BLaER1 treated with 17β-estradiol and CSF1 and Interleukin-3, amounts not matched to agents 10 nM and 100 nM (cell line): Measurements from ENCODE around the gene TMEM271.
A peak's percentile ranks its signal among the peaks of the same experiment; 100 is the strongest.

ENCODE experiments used
- H3K27ac ChIP-seq, 11 experiments: shearing (Covaris generic); formaldehyde crosslinking; 2 replicates each; pipeline ENCODE4 v1.8.1; 2022
- H3K27me3 ChIP-seq, 11 experiments: shearing (Covaris generic); formaldehyde crosslinking; 2 replicates each; pipeline ENCODE4 v1.8.1; 2022
- H3K36me3 ChIP-seq, 11 experiments: shearing (Covaris generic); formaldehyde crosslinking; 2 replicates each; pipeline ENCODE4 v1.8.1; 2022
- H3K4me1 ChIP-seq, 10 experiments: shearing (Covaris generic); formaldehyde crosslinking; 2 replicates each; pipeline ENCODE4 v1.8.1; 2022
- H3K4me2 ChIP-seq, 11 experiments: shearing (Covaris generic); formaldehyde crosslinking; 2 replicates each; pipeline ENCODE4 v1.8.1; 2022
- H3K4me3 ChIP-seq, 10 experiments: shearing (Covaris generic); formaldehyde crosslinking; 2 replicates each; pipeline ENCODE4 v1.8.1; 2022
- H3K9ac ChIP-seq, 11 experiments: shearing (Covaris generic); formaldehyde crosslinking; 2 replicates each; pipeline ENCODE4 v1.8.1; 2022
- H3K9me3 ChIP-seq, 11 experiments: shearing (Covaris generic); formaldehyde crosslinking; replicated peaks in 1 of 11; 2 replicates each; pipeline ENCODE4 v1.8.1; 2022
- H4K20me1 ChIP-seq, 11 experiments: shearing (Covaris generic); formaldehyde crosslinking; 2 replicates each; pipeline ENCODE4 v1.8.1; 2022
- Cebpa-rat ChIP-seq, 11 experiments: shearing (Covaris generic); IDR thresholded peaks; 2 replicates each; pipeline ENCODE4 v1.8.1; 2022

Gene TMEM271

GRCh38 chr4:621296-622070 is 45.4 kb upstream of the TMEM271 start:
- no peak for TF ChIP-seq Cebpa-rat (IDR thresholded peaks at IDR 0.05)
- Histone ChIP-seq H3K36me3 (no peaks in the 10 kb centered on the region), H3K4me3 (no peak overlapping the region), H3K27me3 (no peaks in the 10 kb centered on the region), H4K20me1 (no peaks in the 10 kb centered on the region), H3K4me1 (peaks cover 24 to 39% (median 30%) of the 10 kb centered on the region in 10 experiments), H3K27ac (no peak overlapping the region), H3K4me2 (no peak overlapping the region), H3K9me3 (peaks cover 22 to 35% (median 29%) of the 10 kb centered on the region in 11 experiments), H3K9ac (no peak overlapping the region)

- TF ChIP-seq Cebpa-rat (IDR thresholded peaks at IDR 0.05): no peak
- no peak overlapping the region for H3K9ac ChIP-seq
- no peaks in the 10 kb centered on the region for H3K36me3 ChIP-seq
- peaks cover 26 to 39% (median 33%) of the 10 kb centered on the region in 11 experiments for H3K9me3 ChIP-seq
- H3K27me3 ChIP-seq: no peaks in the 10 kb centered on the region
- peaks cover 22 to 41% (median 29%) of the 10 kb centered on the region in 10 experiments for H3K4me1 ChIP-seq
- H3K4me3 ChIP-seq: no peak overlapping the region
- H4K20me1 ChIP-seq: no peaks in the 10 kb centered on the region
- H3K27ac ChIP-seq: no peak overlapping the region
- H3K4me2 ChIP-seq: no peak overlapping the region
Observed at GRCh38 chr4:620851-621261, 44.8 kb upstream of the TMEM271 start.

GRCh38 chr4:620201-620600 is 44.1 kb upstream of the TMEM271 start:
- H4K20me1 ChIP-seq: no peaks in the 10 kb centered on the region
- peaks cover 26 to 39% (median 33%) of the 10 kb centered on the region in 11 experiments for H3K9me3 ChIP-seq
- peaks cover 16 to 35% (median 22%) of the 10 kb centered on the region in 10 experiments for H3K4me1 ChIP-seq
- H3K27ac ChIP-seq: no peak overlapping the region
- no peak overlapping the region for H3K4me3 ChIP-seq
- H3K9ac ChIP-seq: no peak overlapping the region
- no peaks in the 10 kb centered on the region for H3K27me3 ChIP-seq
- TF ChIP-seq Cebpa-rat (IDR thresholded peaks at IDR 0.05): no peak
- no peaks in the 10 kb centered on the region for H3K36me3 ChIP-seq
- H3K4me2 ChIP-seq: no peak overlapping the region

- Histone ChIP-seq H3K36me3 (no peaks in the 10 kb centered on the region), H3K9ac (no peak overlapping the region), H3K9me3 (peaks cover 26 to 46% (median 38%) of the 10 kb centered on the region in 11 experiments), H3K4me1 (peaks cover 0 to 19% (median 1%) of the 10 kb centered on the region in 10 experiments; a peak in 13 of 20 replicates), H3K27me3 (no peaks in the 10 kb centered on the region), H4K20me1 (no peaks in the 10 kb centered on the region), H3K27ac (no peak overlapping the region), H3K4me3 (no peak overlapping the region), H3K4me2 (no peak overlapping the region)
- TF ChIP-seq Cebpa-rat (IDR thresholded peaks at IDR 0.05): no peak
Observed at GRCh38 chr4:617644-618641, 41.8 kb upstream of the TMEM271 start.

- no peaks in the 10 kb centered on the region for H3K36me3 ChIP-seq
- H3K27me3 ChIP-seq: no peaks in the 10 kb centered on the region
- no peak overlapping the region for H3K27ac ChIP-seq
- peaks cover 0 to 27% (median 9%) of the 10 kb centered on the region in 10 experiments; a peak in 15 of 20 replicates for H3K4me1 ChIP-seq
- peak overlapping the region in 1 of 11 experiments; percentile 6; a peak in 1 of 22 replicates for H3K4me2 ChIP-seq
- H3K9me3 ChIP-seq: peaks cover 26 to 55% (median 41%) of the 10 kb centered on the region in 11 experiments
- H3K4me3 ChIP-seq: no peak overlapping the region
- H4K20me1 ChIP-seq: no peaks in the 10 kb centered on the region
- H3K9ac ChIP-seq: no peak overlapping the region
- no peak for TF ChIP-seq Cebpa-rat (IDR thresholded peaks at IDR 0.05)
Observed at GRCh38 chr4:616911-617643, 41.0 kb upstream of the TMEM271 start.

GRCh38 chr4:616091-616490 is 40.0 kb upstream of the TMEM271 start:
- H3K4me2 ChIP-seq: peak overlapping the region in 3 of 11 experiments; percentile 6 to 23 (median 17); a peak in 2 of 22 replicates
- H3K36me3 ChIP-seq: no peaks in the 10 kb centered on the region
- peaks cover 26 to 55% (median 41%) of the 10 kb centered on the region in 11 experiments for H3K9me3 ChIP-seq
- peaks cover 0 to 34% (median 17%) of the 10 kb centered on the region in 10 experiments; a peak in 15 of 20 replicates for H3K4me1 ChIP-seq
- H3K27ac ChIP-seq: no peak overlapping the region
- no peak overlapping the region for H3K9ac ChIP-seq
- no peaks in the 10 kb centered on the region for H3K27me3 ChIP-seq
- H3K4me3 ChIP-seq: no peak overlapping the region
- H4K20me1 ChIP-seq: no peaks in the 10 kb centered on the region
- TF ChIP-seq Cebpa-rat (IDR thresholded peaks at IDR 0.05): no peak

GRCh38 chr4:613126-613525 is 37.0 kb upstream of the TMEM271 start:
- no peak for TF ChIP-seq Cebpa-rat (IDR thresholded peaks at IDR 0.05)
- Histone ChIP-seq H3K27me3 (no peaks in the 10 kb centered on the region), H3K27ac (no peak overlapping the region)

GRCh38 chr4:612749-613125 is 36.6 kb upstream of the TMEM271 start:
- TF ChIP-seq Cebpa-rat (IDR thresholded peaks at IDR 0.05): no peak
- Histone ChIP-seq H3K9ac (no peak overlapping the region), H3K27ac (no peak overlapping the region), H3K27me3 (no peaks in the 10 kb centered on the region), H3K9me3 (peaks cover 28 to 56% (median 48%) of the 10 kb centered on the region in 11 experiments), H3K4me1 (peaks cover 0 to 44% (median 17%) of the 10 kb centered on the region in 10 experiments; a peak in 15 of 20 replicates), H3K4me3 (no peak overlapping the region), H3K4me2 (peak overlapping the region in 7 of 11 experiments; percentile 35 to 73 (median 70); a peak in 14 of 22 replicates), H4K20me1 (no peaks in the 10 kb centered on the region), H3K36me3 (no peaks in the 10 kb centered on the region)

More at GRCh38 chr4:613126-613525, 37.0 kb upstream of the TMEM271 start:
- H3K4me3 ChIP-seq: no peak overlapping the region
- H3K4me2 ChIP-seq: peak overlapping the region in 4 of 11 experiments; percentile 21 to 73 (median 71); a peak in 4 of 22 replicates
- H3K4me1 ChIP-seq: peaks cover 0 to 42% (median 17%) of the 10 kb centered on the region in 10 experiments; a peak in 15 of 20 replicates
- H3K9me3 ChIP-seq: peaks cover 32 to 56% (median 48%) of the 10 kb centered on the region in 11 experiments
- H3K36me3 ChIP-seq: no peaks in the 10 kb centered on the region
- no peak overlapping the region for H3K9ac ChIP-seq
- no peaks in the 10 kb centered on the region for H4K20me1 ChIP-seq
